Endodermal cell (in vitro differentiated cells): Measurements from ENCODE around the gene KCNN1. TPM values are rescaled to one million over a fixed set of nuclear protein-coding genes. Genes with fewer than 3 reads are reported as not detected.

ENCODE experiments used
- DNase-seq: peaks from one replicate; pipeline ENCODE4 v3.0.0-alpha.2; 2017
- H3K27ac ChIP-seq: 2 replicates; pipeline ENCODE4 v1.5.1; 2013; ENCODE audit warnings: mild to moderate bottlenecking, low read depth, low read length, moderate library complexity
- H3K27me3 ChIP-seq: 2 replicates; pipeline ENCODE4 v1.6.1; 2013; ENCODE audit warnings: mild to moderate bottlenecking, low read length, moderate library complexity; ENCODE audit not compliant: insufficient read depth, control insufficient read depth, poor library complexity, severe bottlenecking
- H3K36me3 ChIP-seq: 2 replicates; pipeline ENCODE4 v1.7.0; 2013; ENCODE audit warnings: mild to moderate bottlenecking, low read length, moderate library complexity; ENCODE audit not compliant: control insufficient read depth, insufficient read depth
- H3K4me1 ChIP-seq: one replicate; pipeline ENCODE4 v1.7.0; 2013; ENCODE audit warnings: low read length; ENCODE audit not compliant: control insufficient read depth, insufficient read depth
- H3K4me3 ChIP-seq: 2 replicates; pipeline ENCODE4 v1.5.1; 2013; ENCODE audit warnings: mild to moderate bottlenecking, low read length, moderate library complexity
- H3K9ac ChIP-seq: 2 replicates; pipeline ENCODE4 v1.6.1; 2013; ENCODE audit warnings: mild to moderate bottlenecking, low read length, moderate library complexity; ENCODE audit not compliant: poor library complexity, severe bottlenecking; ENCODE audit errors: extremely low read depth
- H3K9me3 ChIP-seq: 2 replicates; pipeline ENCODE4 v1.6.1; 2013; ENCODE audit warnings: mild to moderate bottlenecking, low read length, moderate library complexity; ENCODE audit not compliant: control insufficient read depth
- H3K27ac Mint-ChIP-seq: 2 replicates; pipeline ENCODE4 v1.8.0; 2020; ENCODE audit warnings: mixed read lengths
- H3K27me3 Mint-ChIP-seq: 2 replicates; pipeline ENCODE4 v1.8.0; 2021; ENCODE audit warnings: mild to moderate bottlenecking, mixed read lengths; ENCODE audit not compliant: insufficient read depth
- H3K36me3 Mint-ChIP-seq: 2 replicates; pipeline ENCODE4 v1.8.0; 2020; ENCODE audit warnings: low read depth, mixed read lengths
- H3K4me1 Mint-ChIP-seq: 2 replicates; pipeline ENCODE4 v1.8.0; 2020; ENCODE audit warnings: mixed read lengths
- H3K4me3 Mint-ChIP-seq: 2 replicates; pipeline ENCODE4 v1.8.0; 2020; ENCODE audit warnings: mild to moderate bottlenecking, moderate library complexity, mixed read lengths
- H3K9me3 Mint-ChIP-seq: 2 replicates; pipeline ENCODE4 v1.8.0; 2020; ENCODE audit warnings: mild to moderate bottlenecking, mixed read lengths
- WGBS, 2 experiments: methylation state at CpG; one replicate each; pipeline versions ENCODE4 v1.1.5 to v1.1.7; 2013; ENCODE audit warnings: missing lambda C conversion rate in 2 of 2, mixed read lengths in 1 of 2; ENCODE audit not compliant: insufficient coverage in 1 of 2, insufficient read length in 1 of 2; 5-methylcytosine and 5-hydroxymethylcytosine counted together
- total RNA-seq, 2 donors: library from RNA; stranded (reverse); fragmentation: NEBNext Ultra II Directional in 1 of 2; extraction: Animal tissue kit (Norgen Biotek cat#: 25700) in 1 of 2; gene quantifications; 2 replicates in 1 of 2; 3 replicates in 1 of 2; pipeline ENCODE4 v1.2.1, GENCODE V29; 2021
- TF ChIP-seq, protein P1 (sequence below): fragments of 200-600 bp; sonication (generic); conservative IDR thresholded peaks from 2 replicates; pipeline ENCODE4 v1.5.0; 2021; ENCODE audit warnings: antibody characterized with exemption, mild to moderate bottlenecking

KCNN1 gene
- total RNA-seq, 2 donors from 2014 or later: 5.8 to 8.2 TPM

DNA sequence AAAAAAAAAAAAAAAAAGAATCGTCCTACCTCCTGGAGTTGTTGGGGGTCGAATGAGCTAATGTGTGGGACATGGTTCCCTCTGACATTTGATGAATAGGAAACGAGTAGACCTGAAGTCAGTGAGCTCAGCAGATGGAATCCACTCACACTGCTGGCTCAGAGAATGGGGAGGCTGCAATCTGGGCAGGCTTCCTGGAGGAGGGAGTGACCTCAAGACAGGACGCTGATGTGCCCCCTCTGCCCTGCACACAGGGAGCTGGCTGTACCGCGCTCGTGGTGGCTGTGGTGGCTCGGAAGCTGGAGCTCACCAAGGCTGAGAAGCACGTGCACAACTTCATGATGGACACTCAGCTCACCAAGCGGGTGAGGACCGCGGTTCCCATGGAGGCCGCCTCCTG, 21.3 kb downstream of the KCNN1 start:
- H3K4me3 ChIP-seq: no peak overlapping the region
- Mint-ChIP-seq H3K27me3 (no peaks in the 10 kb centered on the region), H3K4me1 (no peaks in the 10 kb centered on the region), H3K36me3 (peaks cover 4% of the 10 kb centered on the region), H3K4me3 (no peak overlapping the region), H3K9me3 (no peaks in the 10 kb centered on the region), H3K27ac (no peak overlapping the region)
- H3K9me3 ChIP-seq: no peaks in the 10 kb centered on the region
- H3K27ac ChIP-seq: no peak overlapping the region
- H3K4me1 ChIP-seq: no peaks in the 10 kb centered on the region
- TF ChIP-seq, protein P1, sequence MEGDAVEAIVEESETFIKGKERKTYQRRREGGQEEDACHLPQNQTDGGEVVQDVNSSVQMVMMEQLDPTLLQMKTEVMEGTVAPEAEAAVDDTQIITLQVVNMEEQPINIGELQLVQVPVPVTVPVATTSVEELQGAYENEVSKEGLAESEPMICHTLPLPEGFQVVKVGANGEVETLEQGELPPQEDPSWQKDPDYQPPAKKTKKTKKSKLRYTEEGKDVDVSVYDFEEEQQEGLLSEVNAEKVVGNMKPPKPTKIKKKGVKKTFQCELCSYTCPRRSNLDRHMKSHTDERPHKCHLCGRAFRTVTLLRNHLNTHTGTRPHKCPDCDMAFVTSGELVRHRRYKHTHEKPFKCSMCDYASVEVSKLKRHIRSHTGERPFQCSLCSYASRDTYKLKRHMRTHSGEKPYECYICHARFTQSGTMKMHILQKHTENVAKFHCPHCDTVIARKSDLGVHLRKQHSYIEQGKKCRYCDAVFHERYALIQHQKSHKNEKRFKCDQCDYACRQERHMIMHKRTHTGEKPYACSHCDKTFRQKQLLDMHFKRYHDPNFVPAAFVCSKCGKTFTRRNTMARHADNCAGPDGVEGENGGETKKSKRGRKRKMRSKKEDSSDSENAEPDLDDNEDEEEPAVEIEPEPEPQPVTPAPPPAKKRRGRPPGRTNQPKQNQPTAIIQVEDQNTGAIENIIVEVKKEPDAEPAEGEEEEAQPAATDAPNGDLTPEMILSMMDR: no peak
- no peak overlapping the region for H3K9ac ChIP-seq
- WGBS, 2 experiments: 95 to 97% methylated on average over 11 to 13 of the region's 13 CpGs
- no peak for DNase-seq
- no peaks in the 10 kb centered on the region for H3K27me3 ChIP-seq
- no peaks in the 10 kb centered on the region for H3K36me3 ChIP-seq

DNA sequence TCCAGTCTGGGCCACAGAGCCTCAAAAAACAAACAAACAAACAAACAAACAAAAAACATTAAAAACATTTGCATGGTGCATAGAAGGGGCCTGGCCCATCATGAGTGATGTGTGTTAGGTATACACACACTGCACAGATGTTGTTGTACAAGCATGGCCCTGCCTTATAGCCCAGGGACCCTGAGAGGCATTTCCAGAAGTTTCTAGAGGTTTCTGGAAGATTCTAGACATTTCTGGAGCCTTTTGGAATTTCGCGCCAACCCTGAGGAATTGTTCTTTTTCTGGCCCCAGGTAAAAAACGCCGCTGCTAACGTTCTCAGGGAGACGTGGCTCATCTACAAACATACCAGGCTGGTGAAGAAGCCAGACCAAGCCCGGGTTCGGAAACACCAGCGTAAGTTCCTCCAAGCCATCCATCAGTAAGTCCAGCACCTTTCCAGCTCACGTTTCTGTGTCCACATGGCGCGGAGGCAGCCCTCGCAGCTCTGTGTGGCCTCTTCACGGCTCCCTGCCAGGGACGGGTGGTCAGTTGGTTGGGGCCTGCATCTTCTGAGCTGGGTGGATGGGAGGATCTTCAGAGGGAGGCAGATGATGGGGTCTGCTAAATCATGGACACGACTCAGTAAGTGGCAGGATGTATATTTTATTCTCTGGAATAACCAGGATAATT, 22.7 kb downstream of the KCNN1 start:
- no peaks in the 10 kb centered on the region for H3K4me1 Mint-ChIP-seq
- Histone ChIP-seq H3K36me3 (no peaks in the 10 kb centered on the region), H3K4me1 (no peaks in the 10 kb centered on the region), H3K9me3 (no peaks in the 10 kb centered on the region), H3K27ac (no peak overlapping the region), H3K4me3 (no peak overlapping the region), H3K27me3 (no peaks in the 10 kb centered on the region), H3K9ac (no peak overlapping the region)
- no peaks in the 10 kb centered on the region for H3K27me3 Mint-ChIP-seq
- peaks cover 4% of the 10 kb centered on the region for H3K36me3 Mint-ChIP-seq
- TF ChIP-seq, protein P1: no peak
- H3K9me3 Mint-ChIP-seq: no peaks in the 10 kb centered on the region
- no peak overlapping the region for H3K4me3 Mint-ChIP-seq
- no peak overlapping the region for H3K27ac Mint-ChIP-seq
- 94 to 95% methylated on average over 16 of the region's 16 CpGs for WGBS, 2 experiments
- no peak for DNase-seq

DNA sequence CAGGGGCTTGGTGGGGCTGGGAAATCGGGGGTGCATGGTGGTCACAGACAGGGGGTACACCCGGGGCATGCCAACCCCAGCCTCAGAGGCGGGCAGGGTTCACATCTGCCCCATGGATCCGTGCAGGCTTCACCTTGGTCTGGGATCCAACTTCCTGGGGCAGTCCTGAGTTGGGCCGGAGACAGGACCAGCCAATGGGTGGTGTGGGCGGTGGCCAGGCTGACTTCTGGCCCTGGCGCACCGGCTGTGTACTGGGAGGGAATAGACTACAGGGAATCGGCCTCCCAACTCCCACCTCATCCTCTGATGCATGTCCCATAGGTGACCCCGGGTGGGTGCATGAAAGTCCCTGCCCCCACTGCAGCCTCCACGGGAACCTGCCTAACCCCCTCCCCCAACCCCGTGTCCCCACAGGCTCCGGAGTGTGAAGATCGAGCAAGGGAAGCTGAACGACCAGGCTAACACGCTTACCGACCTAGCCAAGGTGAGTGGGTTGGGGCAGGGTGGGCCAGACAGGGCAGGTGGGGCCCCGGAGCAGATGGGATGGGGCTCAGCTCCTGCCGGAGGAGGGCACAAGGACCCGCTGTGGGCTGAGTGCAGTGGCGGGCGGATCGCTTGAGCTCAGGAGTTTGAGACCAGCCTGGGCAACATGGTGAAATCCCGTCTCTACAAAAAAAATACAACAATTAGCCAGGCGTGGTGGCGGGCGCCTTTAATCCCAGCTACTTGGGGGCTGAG, 26.3 kb downstream of the KCNN1 start:
- no peaks in the 10 kb centered on the region for H3K4me1 ChIP-seq
- no peak for DNase-seq
- H3K27me3 ChIP-seq: no peaks in the 10 kb centered on the region
- peaks cover 4% of the 10 kb centered on the region for H3K36me3 Mint-ChIP-seq
- TF ChIP-seq, protein P1: no peak
- H3K9me3 Mint-ChIP-seq: no peaks in the 10 kb centered on the region
- H3K9me3 ChIP-seq: no peaks in the 10 kb centered on the region
- H3K27me3 Mint-ChIP-seq: no peaks in the 10 kb centered on the region
- H3K4me1 Mint-ChIP-seq: no peaks in the 10 kb centered on the region
- WGBS, 2 experiments: 87 to 89% methylated on average over 6 to 26 of the region's 27 CpGs
- no peak overlapping the region for H3K4me3 Mint-ChIP-seq
- no peak overlapping the region for H3K9ac ChIP-seq
- no peaks in the 10 kb centered on the region for H3K36me3 ChIP-seq
- no peak overlapping the region for H3K27ac ChIP-seq
- H3K4me3 ChIP-seq: no peak overlapping the region
- no peak overlapping the region for H3K27ac Mint-ChIP-seq
